ENCODE results near the gene MEI1. TPM values are rescaled to one million over a fixed set of nuclear protein-coding genes. Genes with fewer than 3 reads are reported as not detected.

The MEI1 gene
- total RNA-seq, 6 donors from 2014 or later, result 0.89 to 20.7 (median 5.7) TPM

GRCh38 chr22:41845380-41846267, 146.3 kb downstream of the MEI1 start:
- WGBS, 2 donors, result 50 to 59% methylated on average over 4 of the region's 4 CpGs
- Histone ChIP-seq H3K27ac (peak overlapping the region in 2 of 4 donors; percentile 36 to 45), H3K9me3 (no peaks in the 10 kb centered on the region), H3K4me3 (no peak overlapping the region), H3K36me3 (peaks cover 0 to 3% (median 0%) of the 10 kb centered on the region in 4 donors), H3K4me1 (peaks cover 43 to 85% (median 74%) of the 10 kb centered on the region in 4 donors), H3K27me3 (no peaks in the 10 kb centered on the region)
- ATAC-seq (ENCODE audit: low FRiP score in 2 of 2), result no peak
- DNase-seq, result no peak
- TF ChIP-seq POLR2A (IDR thresholded peaks at IDR 0.05), result no peak
- TF ChIP-seq EP300 (IDR thresholded peaks at IDR 0.05), result no peak
- TF ChIP-seq CTCF (IDR thresholded peaks at IDR 0.05), result no peak

- H3K4me1 ChIP-seq, result peaks cover 37 to 77% (median 67%) of the 10 kb centered on the region in 4 donors
- TF ChIP-seq POLR2A (IDR thresholded peaks at IDR 0.05), result no peak
- no peak for TF ChIP-seq EP300 (IDR thresholded peaks at IDR 0.05)
Observed at GRCh38 chr22:41846268-41846987, 147.1 kb downstream of the MEI1 start.

GRCh38 chr22:41847300-41847699, 148.0 kb downstream of the MEI1 start:
- Histone ChIP-seq H3K27ac (peak overlapping the region in 2 of 4 donors; percentile 21 to 45), H3K9me3 (no peaks in the 10 kb centered on the region), H3K36me3 (peaks cover 0 to 2% (median 0%) of the 10 kb centered on the region in 4 donors), H3K4me3 (no peak overlapping the region), H3K27me3 (no peaks in the 10 kb centered on the region), H3K4me1 (peaks cover 31 to 69% (median 63%) of the 10 kb centered on the region in 4 donors)
- ATAC-seq (ENCODE audit: low FRiP score in 2 of 2) (no peak), DNase-seq (no peak)
- TF ChIP-seq EP300 (IDR thresholded peaks at IDR 0.05) (no peak), POLR2A (IDR thresholded peaks at IDR 0.05) (no peak), CTCF (IDR thresholded peaks at IDR 0.05) (no peak), POLR2AphosphoS5 (IDR thresholded peaks at IDR 0.05) (no peak)
- 72 to 83% methylated on average over 2 of the region's 2 CpGs for WGBS, 2 donors

More at GRCh38 chr22:41846268-41846987, 147.1 kb downstream of the MEI1 start:
- ATAC-seq (ENCODE audit: low FRiP score in 2 of 2), result no peak
- WGBS, 2 donors, result 60% methylated on average over 10 of the region's 10 CpGs
- Histone ChIP-seq H3K4me3 (no peak overlapping the region), H3K9me3 (no peaks in the 10 kb centered on the region), H3K27ac (peak overlapping the region in 2 of 4 donors; percentile 29 to 45), H3K36me3 (peaks cover 0 to 3% (median 0%) of the 10 kb centered on the region in 4 donors), H3K27me3 (no peaks in the 10 kb centered on the region)
- DNase-seq, result no peak

- Histone ChIP-seq H3K36me3 (no peaks in the 10 kb centered on the region), H3K4me1 (peaks cover 31 to 58% (median 53%) of the 10 kb centered on the region in 4 donors), H3K4me3 (no peak overlapping the region), H3K9me3 (no peaks in the 10 kb centered on the region), H3K27me3 (no peaks in the 10 kb centered on the region), H3K27ac (peak overlapping the region; percentile 6 to 45 (median 10))
- WGBS, 2 donors, result 43 to 53% methylated on average over 1 to 5 of the region's 5 CpGs
- TF ChIP-seq CTCF (IDR thresholded peaks at IDR 0.05) (peak in 3 of 6 experiments; percentile 20 to 42 (median 37)), POLR2A (IDR thresholded peaks at IDR 0.05) (no peak), POLR2AphosphoS5 (IDR thresholded peaks at IDR 0.05) (no peak), EP300 (IDR thresholded peaks at IDR 0.05) (no peak)
- DNase-seq, result peak in 1 of 2 donors; percentile 94
- peak; percentile 85 to 93 for ATAC-seq (ENCODE audit: low FRiP score in 2 of 2)
Observed at GRCh38 chr22:41848468-41848867, 149.2 kb downstream of the MEI1 start.

Small RNA genes lying within 50 kb of the gene (small RNA-seq; reads per million reads assigned to genes)
- gene HMGN2P10 (0 reads per million in 4 donors), gene RF00019 (0 reads per million in 4 donors), gene RNU6-476P (0 reads per million in 4 donors), gene RNU6ATAC22P (0 reads per million in 4 donors)

Other genes with a start within 250 kb of the MEI1 start
- gene PHF5A, start 230.8 kb upstream of the MEI1 start, total RNA-seq, result 10 to 100 TPM in 5 of 6 donors, 1 to 10 TPM in 1; 9.4 to 49.3 (median 31.2) TPM
- gene ACO2, start 230.4 kb upstream of the MEI1 start, total RNA-seq, result 100 to 1,000 TPM in 1 of 6 donors, 10 to 100 TPM in 5; 51.3 to 102 (median 83.4) TPM
- gene POLR3H, start 155.0 kb upstream of the MEI1 start, total RNA-seq, result 10 to 100 TPM; 35.6 to 73.5 (median 53.0) TPM
- 1 to 10 TPM; 1.3 to 8.4 (median 5.7) TPM for gene CSDC2, start 138.5 kb upstream of the MEI1 start, total RNA-seq
- 100 to 1,000 TPM in 4 of 6 donors, 10 to 100 TPM in 2; 42.1 to 226 (median 105) TPM for gene PMM1, start 109.7 kb upstream of the MEI1 start, total RNA-seq
- 10 to 100 TPM; 28.2 to 41.5 (median 31.1) TPM for gene DESI1, start 78.5 kb upstream of the MEI1 start, total RNA-seq
- gene XRCC6, start 78.2 kb upstream of the MEI1 start, total RNA-seq, result 100 to 1,000 TPM in 5 of 6 donors, 10 to 100 TPM in 1; 83.8 to 209 (median 167) TPM
- 100 to 1,000 TPM in 3 of 6 donors, 10 to 100 TPM in 3; 40.9 to 124 (median 92.0) TPM for gene SNU13, start 10.6 kb upstream of the MEI1 start, total RNA-seq
- 10 to 100 TPM in 2 of 6 donors, 1 to 10 TPM in 4; 5.5 to 12.6 (median 8.8) TPM for gene CCDC134, start 101.2 kb downstream of the MEI1 start, total RNA-seq
- gene SREBF2, start 133.6 kb downstream of the MEI1 start, total RNA-seq, result 100 to 1,000 TPM; 124 to 175 (median 145) TPM
- under 1 TPM in 1 of 6 donors, not detected in 5; 0.17 TPM for gene SHISA8, start 215.6 kb downstream of the MEI1 start, total RNA-seq
- gene TNFRSF13C, start 227.3 kb downstream of the MEI1 start, total RNA-seq, result 1 to 10 TPM in 1 of 6 donors, under 1 TPM in 5; 0.30 to 2.1 (median 0.78) TPM
- gene CENPM, start 247.6 kb downstream of the MEI1 start, total RNA-seq, result 1 to 10 TPM in 5 of 6 donors, not detected in 1; 1.9 to 9.9 (median 7.3) TPM

Data from upper lobe of left lung (tissue), 6 donors.